IPS DF 6.9 (cell line): ENCODE data around the gene CCDC187.

Experiments
- DNase-seq: peaks from one replicate; pipeline ENCODE4 v3.0.0-alpha.2; 2013; ENCODE audit warnings: low read depth, low spot score
- H3K27ac ChIP-seq: one replicate; pipeline ENCODE4 v1.5.1; 2013; ENCODE audit warnings: low read length, control low read depth
- H3K27me3 ChIP-seq: 2 replicates; pipeline ENCODE4 v1.6.1; 2013; ENCODE audit warnings: mild to moderate bottlenecking, low read length; ENCODE audit not compliant: control insufficient read depth, insufficient read depth
- H3K36me3 ChIP-seq: 2 replicates; pipeline ENCODE4 v1.6.1; 2013; ENCODE audit warnings: low read length; ENCODE audit not compliant: control insufficient read depth, insufficient read depth
- H3K4me1 ChIP-seq: 2 replicates; pipeline ENCODE4 v1.6.1; 2013; ENCODE audit warnings: low read length; ENCODE audit not compliant: control insufficient read depth, insufficient read depth
- H3K4me3 ChIP-seq: 2 replicates; pipeline ENCODE4 v1.5.1; 2013; ENCODE audit warnings: mild to moderate bottlenecking, low read length
- H3K9me3 ChIP-seq: 2 replicates; pipeline ENCODE4 v1.6.1; 2013; ENCODE audit warnings: low read length, inconsistent platforms; ENCODE audit not compliant: control insufficient read depth, insufficient read depth
- WGBS: extraction: QIAGEN DNeasy Blood & Tissue Kit; methylation state at CpG from one replicate; pipeline ENCODE4 v1.1.7; 2013; ENCODE audit warnings: mixed read lengths, missing lambda C conversion rate; ENCODE audit not compliant: insufficient read length, insufficient coverage; 5-methylcytosine and 5-hydroxymethylcytosine counted together

The CCDC187 gene

GRCh38 chr9:136264031-136264430, 39.9 kb downstream of the CCDC187 start:
- Histone ChIP-seq H3K36me3 (no peaks in the 10 kb centered on the region), H3K9me3 (no peaks in the 10 kb centered on the region), H3K4me1 (no peaks in the 10 kb centered on the region; the same call in 1 of the 2 replicates), H3K27ac (no peak overlapping the region), H3K27me3 (no peaks in the 10 kb centered on the region), H3K4me3 (no peak overlapping the region)
- DNase-seq: no peak
- WGBS: no CpG with 5 or more reads among the region's 19 CpGs

- no CpG with 5 or more reads among the region's 6 CpGs for WGBS
- H3K27me3 ChIP-seq: no peaks in the 10 kb centered on the region
- H3K4me1 ChIP-seq: no peaks in the 10 kb centered on the region
Observed at GRCh38 chr9:136262671-136263178, 41.2 kb downstream of the CCDC187 start.

GRCh38 chr9:136261686-136262430, 42.0 kb downstream of the CCDC187 start:
- Histone ChIP-seq H3K27me3 (no peaks in the 10 kb centered on the region), H3K36me3 (no peaks in the 10 kb centered on the region; the same call in 1 of the 2 replicates), H3K9me3 (no peaks in the 10 kb centered on the region), H3K27ac (no peak overlapping the region), H3K4me1 (no peaks in the 10 kb centered on the region), H3K4me3 (no peak overlapping the region)
- no peak for DNase-seq
- WGBS: no CpG with 5 or more reads among the region's 28 CpGs

More at GRCh38 chr9:136262671-136263178, 41.2 kb downstream of the CCDC187 start:
- no peaks in the 10 kb centered on the region; the same call in 1 of the 2 replicates for H3K36me3 ChIP-seq
- no peak overlapping the region for H3K4me3 ChIP-seq
- H3K9me3 ChIP-seq: no peaks in the 10 kb centered on the region
- DNase-seq: no peak
- H3K27ac ChIP-seq: no peak overlapping the region

GRCh38 chr9:136260936-136261472, 42.9 kb downstream of the CCDC187 start:
- Histone ChIP-seq H3K9me3 (no peaks in the 10 kb centered on the region), H3K27me3 (no peaks in the 10 kb centered on the region), H3K4me1 (no peaks in the 10 kb centered on the region), H3K27ac (no peak overlapping the region), H3K4me3 (no peak overlapping the region), H3K36me3 (no peaks in the 10 kb centered on the region; the same call in 1 of the 2 replicates)
- DNase-seq: no peak
- WGBS: no CpG with 5 or more reads among the region's 20 CpGs

GRCh38 chr9:136260521-136260920, 43.4 kb downstream of the CCDC187 start:
- Histone ChIP-seq H3K4me3 (no peak overlapping the region), H3K9me3 (no peaks in the 10 kb centered on the region), H3K27ac (no peak overlapping the region), H3K4me1 (no peaks in the 10 kb centered on the region), H3K27me3 (no peaks in the 10 kb centered on the region), H3K36me3 (no peaks in the 10 kb centered on the region; the same call in 1 of the 2 replicates)
- no CpG with 5 or more reads among the region's 10 CpGs for WGBS
- DNase-seq: no peak

- WGBS: no CpG with 5 or more reads among the region's 17 CpGs
- no peak overlapping the region for H3K4me3 ChIP-seq
- no peaks in the 10 kb centered on the region for H3K9me3 ChIP-seq
- H3K27ac ChIP-seq: no peak overlapping the region
- no peaks in the 10 kb centered on the region for H3K27me3 ChIP-seq
- H3K36me3 ChIP-seq: no peaks in the 10 kb centered on the region; the same call in 1 of the 2 replicates
- H3K4me1 ChIP-seq: no peaks in the 10 kb centered on the region
- no peak for DNase-seq
Observed at GRCh38 chr9:136259836-136260235, 44.1 kb downstream of the CCDC187 start.

- Histone ChIP-seq H3K27me3 (no peaks in the 10 kb centered on the region), H3K4me3 (no peak overlapping the region), H3K27ac (no peak overlapping the region), H3K36me3 (no peaks in the 10 kb centered on the region; the same call in 1 of the 2 replicates), H3K4me1 (no peaks in the 10 kb centered on the region), H3K9me3 (no peaks in the 10 kb centered on the region)
- no CpG with 5 or more reads among the region's 4 CpGs for WGBS
- DNase-seq: no peak
Observed at GRCh38 chr9:136259517-136259813, 44.4 kb downstream of the CCDC187 start.

- WGBS: no CpG with 5 or more reads among the region's 22 CpGs
- no peaks in the 10 kb centered on the region for H3K4me1 ChIP-seq
- H3K36me3 ChIP-seq: no peaks in the 10 kb centered on the region; the same call in 1 of the 2 replicates
- DNase-seq: no peak
- no peaks in the 10 kb centered on the region for H3K27me3 ChIP-seq
- H3K27ac ChIP-seq: no peak overlapping the region
- H3K4me3 ChIP-seq: no peak overlapping the region
- no peaks in the 10 kb centered on the region for H3K9me3 ChIP-seq
Observed at GRCh38 chr9:136258786-136259516, 44.9 kb downstream of the CCDC187 start.

- no peaks in the 10 kb centered on the region for H3K27me3 ChIP-seq
- no peak overlapping the region for H3K27ac ChIP-seq
- DNase-seq: no peak
Observed at GRCh38 chr9:136258299-136258625, 45.6 kb downstream of the CCDC187 start.

GRCh38 chr9:136257381-136258298, 46.3 kb downstream of the CCDC187 start:
- Histone ChIP-seq H3K36me3 (no peaks in the 10 kb centered on the region; the same call in 1 of the 2 replicates), H3K4me1 (no peaks in the 10 kb centered on the region), H3K4me3 (no peak overlapping the region), H3K27ac (no peak overlapping the region), H3K27me3 (no peaks in the 10 kb centered on the region), H3K9me3 (no peaks in the 10 kb centered on the region)
- DNase-seq: no peak
- WGBS: no CpG with 5 or more reads among the region's 39 CpGs

More at GRCh38 chr9:136258299-136258625, 45.6 kb downstream of the CCDC187 start:
- WGBS: no CpG with 5 or more reads among the region's 13 CpGs
- H3K36me3 ChIP-seq: no peaks in the 10 kb centered on the region; the same call in 1 of the 2 replicates
- no peaks in the 10 kb centered on the region for H3K4me1 ChIP-seq
- no peak overlapping the region for H3K4me3 ChIP-seq
- H3K9me3 ChIP-seq: no peaks in the 10 kb centered on the region
